ENCODE results near the gene ZNF598. TPM values are rescaled to one million over a fixed set of nuclear protein-coding genes. Genes with fewer than 3 reads are reported as not detected.

The ZNF598 gene
- total and polyA plus RNA-seq, 2 of the 13 experiments (the other 11 are each of a cell fraction or from before 2014, with no cell fraction given), result 13.5 to 14.2 TPM

GRCh38 chr16:2009791-2010510 is at the start of gene ZNF598 (continued):
- TF ChIP-seq, protein P1, sequence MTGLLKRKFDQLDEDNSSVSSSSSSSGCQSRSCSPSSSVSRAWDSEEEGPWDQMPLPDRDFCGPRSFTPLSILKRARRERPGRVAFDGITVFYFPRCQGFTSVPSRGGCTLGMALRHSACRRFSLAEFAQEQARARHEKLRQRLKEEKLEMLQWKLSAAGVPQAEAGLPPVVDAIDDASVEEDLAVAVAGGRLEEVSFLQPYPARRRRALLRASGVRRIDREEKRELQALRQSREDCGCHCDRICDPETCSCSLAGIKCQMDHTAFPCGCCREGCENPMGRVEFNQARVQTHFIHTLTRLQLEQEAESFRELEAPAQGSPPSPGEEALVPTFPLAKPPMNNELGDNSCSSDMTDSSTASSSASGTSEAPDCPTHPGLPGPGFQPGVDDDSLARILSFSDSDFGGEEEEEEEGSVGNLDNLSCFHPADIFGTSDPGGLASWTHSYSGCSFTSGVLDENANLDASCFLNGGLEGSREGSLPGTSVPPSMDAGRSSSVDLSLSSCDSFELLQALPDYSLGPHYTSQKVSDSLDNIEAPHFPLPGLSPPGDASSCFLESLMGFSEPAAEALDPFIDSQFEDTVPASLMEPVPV (CRISPR knock-in tag; IDR thresholded peaks at IDR 0.05), result no peak
- TF ChIP-seq EEA1 (CRISPR knock-in tag; IDR thresholded peaks at IDR 0.05; ENCODE audit: borderline replicate concordance) (no peak), ZNF3 (CRISPR knock-in tag; IDR thresholded peaks at IDR 0.05) (no peak), ZNF558 (CRISPR knock-in tag; IDR thresholded peaks at IDR 0.05; ENCODE audit: borderline replicate concordance) (no peak), ZBTB26 (CRISPR knock-in tag; IDR thresholded peaks at IDR 0.05; ENCODE audit: borderline replicate concordance) (no peak; the same call in 1 of the 2 replicates), ZNF570 (CRISPR knock-in tag; IDR thresholded peaks at IDR 0.05; ENCODE audit: borderline replicate concordance) (no peak), NR2C2 (CRISPR knock-in tag; IDR thresholded peaks at IDR 0.05; ENCODE audit: borderline replicate concordance) (peak; percentile 51), ZNF362 (CRISPR knock-in tag; IDR thresholded peaks at IDR 0.05; ENCODE audit: borderline replicate concordance) (no peak), CHD2 (IDR thresholded peaks at IDR 0.05; ENCODE audit: low read depth, low read length) (no peak), KDM2A (CRISPR knock-in tag; IDR thresholded peaks at IDR 0.05; ENCODE audit: borderline replicate concordance, low read depth) (peak; percentile 83), GABPB1 (CRISPR knock-in tag; IDR thresholded peaks at IDR 0.05) (peak; percentile 95), KDM5A (IDR thresholded peaks at IDR 0.05; ENCODE audit: borderline replicate concordance, low read length) (peak; percentile 44; the same call in 1 of the 2 replicates)
- TF ChIP-seq, protein P2, sequence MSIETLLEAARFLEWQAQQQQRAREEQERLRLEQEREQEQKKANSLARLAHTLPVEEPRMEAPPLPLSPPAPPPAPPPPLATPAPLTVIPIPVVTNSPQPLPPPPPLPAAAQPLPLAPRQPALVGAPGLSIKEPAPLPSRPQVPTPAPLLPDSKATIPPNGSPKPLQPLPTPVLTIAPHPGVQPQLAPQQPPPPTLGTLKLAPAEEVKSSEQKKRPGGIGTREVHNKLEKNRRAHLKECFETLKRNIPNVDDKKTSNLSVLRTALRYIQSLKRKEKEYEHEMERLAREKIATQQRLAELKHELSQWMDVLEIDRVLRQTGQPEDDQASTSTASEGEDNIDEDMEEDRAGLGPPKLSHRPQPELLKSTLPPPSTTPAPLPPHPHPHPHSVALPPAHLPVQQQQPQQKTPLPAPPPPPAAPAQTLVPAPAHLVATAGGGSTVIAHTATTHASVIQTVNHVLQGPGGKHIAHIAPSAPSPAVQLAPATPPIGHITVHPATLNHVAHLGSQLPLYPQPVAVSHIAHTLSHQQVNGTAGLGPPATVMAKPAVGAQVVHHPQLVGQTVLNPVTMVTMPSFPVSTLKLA (IDR thresholded peaks at IDR 0.05), result no peak; the same call in 1 of the 2 replicates
- TF ChIP-seq, protein P3, sequence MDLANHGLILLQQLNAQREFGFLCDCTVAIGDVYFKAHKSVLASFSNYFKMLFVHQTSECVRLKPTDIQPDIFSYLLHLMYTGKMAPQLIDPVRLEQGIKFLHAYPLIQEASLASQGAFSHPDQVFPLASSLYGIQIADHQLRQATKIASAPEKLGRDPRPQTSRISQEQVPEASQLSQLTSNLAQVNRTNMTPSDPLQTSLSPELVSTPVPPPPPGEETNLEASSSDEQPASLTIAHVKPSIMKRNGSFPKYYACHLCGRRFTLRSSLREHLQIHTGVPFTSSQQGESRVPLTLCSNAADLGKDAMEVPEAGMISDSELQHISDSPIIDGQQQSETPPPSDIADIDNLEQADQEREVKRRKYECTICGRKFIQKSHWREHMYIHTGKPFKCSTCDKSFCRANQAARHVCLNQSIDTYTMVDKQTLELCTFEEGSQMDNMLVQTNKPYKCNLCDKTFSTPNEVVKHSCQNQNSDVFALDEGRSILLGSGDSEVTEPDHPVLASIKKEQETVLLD (CRISPR knock-in tag; IDR thresholded peaks at IDR 0.05; ENCODE audit: low read depth), result peak; percentile 89
- TF ChIP-seq, protein P4, sequence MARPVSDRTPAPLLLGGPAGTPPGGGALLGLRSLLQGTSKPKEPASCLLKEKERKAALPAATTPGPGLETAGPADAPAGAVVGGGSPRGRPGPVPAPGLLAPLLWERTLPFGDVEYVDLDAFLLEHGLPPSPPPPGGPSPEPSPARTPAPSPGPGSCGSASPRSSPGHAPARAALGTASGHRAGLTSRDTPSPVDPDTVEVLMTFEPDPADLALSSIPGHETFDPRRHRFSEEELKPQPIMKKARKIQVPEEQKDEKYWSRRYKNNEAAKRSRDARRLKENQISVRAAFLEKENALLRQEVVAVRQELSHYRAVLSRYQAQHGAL (CRISPR knock-in tag; IDR thresholded peaks at IDR 0.05; ENCODE audit: not compliant biosample characterization), result no peak
- TF ChIP-seq, protein P5, sequence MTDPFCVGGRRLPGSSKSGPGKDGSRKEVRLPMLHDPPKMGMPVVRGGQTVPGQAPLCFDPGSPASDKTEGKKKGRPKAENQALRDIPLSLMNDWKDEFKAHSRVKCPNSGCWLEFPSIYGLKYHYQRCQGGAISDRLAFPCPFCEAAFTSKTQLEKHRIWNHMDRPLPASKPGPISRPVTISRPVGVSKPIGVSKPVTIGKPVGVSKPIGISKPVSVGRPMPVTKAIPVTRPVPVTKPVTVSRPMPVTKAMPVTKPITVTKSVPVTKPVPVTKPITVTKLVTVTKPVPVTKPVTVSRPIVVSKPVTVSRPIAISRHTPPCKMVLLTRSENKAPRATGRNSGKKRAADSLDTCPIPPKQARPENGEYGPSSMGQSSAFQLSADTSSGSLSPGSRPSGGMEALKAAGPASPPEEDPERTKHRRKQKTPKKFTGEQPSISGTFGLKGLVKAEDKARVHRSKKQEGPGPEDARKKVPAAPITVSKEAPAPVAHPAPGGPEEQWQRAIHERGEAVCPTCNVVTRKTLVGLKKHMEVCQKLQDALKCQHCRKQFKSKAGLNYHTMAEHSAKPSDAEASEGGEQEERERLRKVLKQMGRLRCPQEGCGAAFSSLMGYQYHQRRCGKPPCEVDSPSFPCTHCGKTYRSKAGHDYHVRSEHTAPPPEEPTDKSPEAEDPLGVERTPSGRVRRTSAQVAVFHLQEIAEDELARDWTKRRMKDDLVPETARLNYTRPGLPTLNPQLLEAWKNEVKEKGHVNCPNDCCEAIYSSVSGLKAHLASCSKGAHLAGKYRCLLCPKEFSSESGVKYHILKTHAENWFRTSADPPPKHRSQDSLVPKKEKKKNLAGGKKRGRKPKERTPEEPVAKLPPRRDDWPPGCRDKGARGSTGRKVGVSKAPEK (CRISPR knock-in tag; IDR thresholded peaks at IDR 0.05; ENCODE audit: borderline replicate concordance), result no peak

All from HepG2 (cell line).